Measurements from ENCODE around the gene GAD1. TPM values are rescaled to one million over a fixed set of nuclear protein-coding genes. Genes with fewer than 3 reads are reported as not detected.

The GAD1 gene
- total and polyA plus RNA-seq, 2 donors (not counting 3 experiments of a cell fraction or from before 2014, with no cell fraction given), result 0.60 to 0.62 TPM

DNA sequence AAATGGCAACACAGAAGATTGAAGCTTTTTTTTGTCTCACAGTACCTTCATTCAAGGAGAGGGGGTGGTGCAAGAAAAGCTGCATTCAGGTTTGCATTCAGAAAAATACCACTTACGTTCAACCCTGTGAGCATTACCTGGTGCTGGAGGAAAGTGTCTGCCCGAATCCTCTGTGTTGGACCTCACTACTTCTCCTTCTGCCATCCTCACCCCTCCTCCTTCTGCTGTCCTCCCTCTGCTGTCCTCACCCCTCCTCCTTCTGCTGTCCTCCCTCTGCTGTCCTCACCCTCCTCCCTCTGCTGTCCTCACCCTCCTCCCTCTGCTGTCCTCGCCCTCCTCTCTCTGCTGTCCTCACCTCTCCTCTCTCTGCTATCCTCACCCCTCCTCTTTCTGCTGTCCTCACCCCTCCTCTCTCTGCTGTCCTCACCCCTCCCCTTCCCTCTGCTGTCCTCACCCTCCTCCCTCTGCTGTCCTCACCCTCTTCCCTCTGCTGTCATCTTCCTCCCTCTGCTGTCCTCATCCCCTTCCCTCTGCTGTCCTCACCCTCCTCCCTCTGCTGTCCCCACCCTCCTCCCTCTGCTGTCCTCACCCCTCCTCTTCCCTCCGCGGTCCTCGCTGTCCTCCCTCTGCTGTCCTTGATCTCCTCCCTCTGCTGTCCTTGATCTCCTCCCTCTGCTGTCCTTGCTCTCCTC lies 11.3 kb downstream of the GAD1 start:
- H3K9me3 ChIP-seq (replicated peaks; ENCODE audit: control insufficient read depth, insufficient read depth, low read length), result no peaks in the 10 kb centered on the region
- FAIRE-seq (no peak), DNase-seq (ENCODE audit: low read depth, low spot score) (no peak)
- BruUV-seq (replicated peaks), result no TSS peak
- ChIA-PET POLR2A (no interaction called here), CTCF (no interaction called here)
- H2AFZ ChIP-seq (ENCODE audit: low read depth, low read length), result no peak overlapping the region
- no peak overlapping the region for H3K4me2 ChIP-seq (ENCODE audit: insufficient read depth, low read length)
- intact Hi-C loops (cut with micrococcal nuclease), result no loop called here
- H3K36me3 ChIP-seq (ENCODE audit: control insufficient read depth in 2 of 2, extremely low read depth in 1 of 2, insufficient read depth in 2 of 2, low read length in 2 of 2), result no peaks in the 10 kb centered on the region
- dilution Hi-C loops (cut with MboI; ENCODE audit: extremely low pct_ligation_motif_present, low sequenced_read_pairs), result no loop called here
- H3K4me1 ChIP-seq (ENCODE audit: control insufficient read depth, extremely low read depth, insufficient read depth, low read length), result no peaks in the 10 kb centered on the region
- peaks cover 25% of the 10 kb centered on the region in 2 experiments for H3K27me3 ChIP-seq (ENCODE audit: control insufficient read depth in 2 of 2, insufficient read depth in 2 of 2, low read length in 2 of 2)
- no peak overlapping the region for H3K27ac ChIP-seq (ENCODE audit: insufficient read depth, low read depth, low read length)
- no peak overlapping the region for H3K4me3 ChIP-seq (replicated peaks in 1 of 3; ENCODE audit: insufficient read depth in 1 of 3, low read depth in 1 of 3, low read length in 3 of 3)
- TF ChIP-seq MYC (IDR thresholded peaks at IDR 0.05; ENCODE audit: low read depth, low read length), result no peak
- TF ChIP-seq JUN (IDR thresholded peaks at IDR 0.05; ENCODE audit: borderline replicate concordance, insufficient read depth, insufficient read length, low read depth), result no peak
- TF ChIP-seq, protein P1, sequence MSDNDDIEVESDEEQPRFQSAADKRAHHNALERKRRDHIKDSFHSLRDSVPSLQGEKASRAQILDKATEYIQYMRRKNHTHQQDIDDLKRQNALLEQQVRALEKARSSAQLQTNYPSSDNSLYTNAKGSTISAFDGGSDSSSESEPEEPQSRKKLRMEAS (IDR thresholded peaks at IDR 0.05; ENCODE audit: insufficient read depth, insufficient read length), result no peak
- TF ChIP-seq POLR2A (IDR thresholded peaks at IDR 0.05; ENCODE audit: low read depth, low read length), result no peak
- no peak for TF ChIP-seq GATA2 (IDR thresholded peaks at IDR 0.05; ENCODE audit: insufficient read depth, insufficient read length, low read depth, low read length)
- TF ChIP-seq, protein P2, sequence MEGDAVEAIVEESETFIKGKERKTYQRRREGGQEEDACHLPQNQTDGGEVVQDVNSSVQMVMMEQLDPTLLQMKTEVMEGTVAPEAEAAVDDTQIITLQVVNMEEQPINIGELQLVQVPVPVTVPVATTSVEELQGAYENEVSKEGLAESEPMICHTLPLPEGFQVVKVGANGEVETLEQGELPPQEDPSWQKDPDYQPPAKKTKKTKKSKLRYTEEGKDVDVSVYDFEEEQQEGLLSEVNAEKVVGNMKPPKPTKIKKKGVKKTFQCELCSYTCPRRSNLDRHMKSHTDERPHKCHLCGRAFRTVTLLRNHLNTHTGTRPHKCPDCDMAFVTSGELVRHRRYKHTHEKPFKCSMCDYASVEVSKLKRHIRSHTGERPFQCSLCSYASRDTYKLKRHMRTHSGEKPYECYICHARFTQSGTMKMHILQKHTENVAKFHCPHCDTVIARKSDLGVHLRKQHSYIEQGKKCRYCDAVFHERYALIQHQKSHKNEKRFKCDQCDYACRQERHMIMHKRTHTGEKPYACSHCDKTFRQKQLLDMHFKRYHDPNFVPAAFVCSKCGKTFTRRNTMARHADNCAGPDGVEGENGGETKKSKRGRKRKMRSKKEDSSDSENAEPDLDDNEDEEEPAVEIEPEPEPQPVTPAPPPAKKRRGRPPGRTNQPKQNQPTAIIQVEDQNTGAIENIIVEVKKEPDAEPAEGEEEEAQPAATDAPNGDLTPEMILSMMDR (IDR thresholded peaks at IDR 0.05; ENCODE audit: extremely low read depth in 1 of 2, insufficient read depth in 1 of 2, low read depth in 1 of 2, low read length in 2 of 2), result no peak
- TF ChIP-seq POLR2AphosphoS5 (IDR thresholded peaks at IDR 0.05; ENCODE audit: insufficient read depth, low read depth, low read length), result no peak
- TF ChIP-seq EZH2 (IDR thresholded peaks at IDR 0.05; ENCODE audit: borderline replicate concordance, low read depth, low read length, severe bottlenecking), result no peak
- TF ChIP-seq FOS (IDR thresholded peaks at IDR 0.05; ENCODE audit: borderline replicate concordance, insufficient read depth, low read length), result no peak
- no peaks in the 10 kb centered on the region for H4K20me1 ChIP-seq (replicated peaks; ENCODE audit: control insufficient read depth, extremely low read depth, insufficient read depth, low read length)
- no peaks in the 10 kb centered on the region for H3K9me1 ChIP-seq (replicated peaks; ENCODE audit: control insufficient read depth, extremely low read depth, insufficient read depth, low read length)
- H3K79me2 ChIP-seq (ENCODE audit: control insufficient read depth, insufficient read depth, low read length), result no peaks in the 10 kb centered on the region
- no peak overlapping the region for H3K9ac ChIP-seq (replicated peaks; ENCODE audit: extremely low read depth, insufficient read depth, low read length)
